Activated CD4-positive, alpha-beta memory T cell treated with anti-CD3 and anti-CD28 coated beads, Interleukin-2, amount 10 ng/mL, durations not matched to agents 7 days and 5 days (primary cell): Measurements from ENCODE around the gene COX19. TPM values are rescaled to one million over a fixed set of nuclear protein-coding genes. Genes with fewer than 3 reads are reported as not detected.
"Not testable (repeated sequence)": the region's sequence is repeated elsewhere in the genome, so short reads cannot be mapped to it uniquely, and the experiment has no call there.

Experiments
- CTCF ChIA-PET: fragments of 350-600 bp; sonication (Branson Sonifier 250); formaldehyde crosslinking; loops from one replicate; lab custom pipeline; 2021; ENCODE audit warnings: antibody characterized with exemption, inconsistent platforms; lab: Charles Lee
- POLR2A ChIA-PET: fragments of 350-600 bp; sonication (Branson Sonifier 250); formaldehyde crosslinking; loops from one replicate; lab custom pipeline; 2021; ENCODE audit warnings: antibody characterized with exemption; lab: Charles Lee
- DNase-seq: peaks from one replicate; pipeline ENCODE4 v3.0.0-alpha.2; 2020
- H3K27ac Mint-ChIP-seq: one replicate; pipeline ENCODE4 v1.8.0; 2021; ENCODE audit warnings: mild to moderate bottlenecking, mixed read lengths
- H3K27me3 Mint-ChIP-seq: one replicate; pipeline ENCODE4 v1.8.0; 2021; ENCODE audit warnings: mixed read lengths
- H3K36me3 Mint-ChIP-seq: one replicate; pipeline ENCODE4 v1.8.0; 2021; ENCODE audit warnings: low read depth, mixed read lengths
- H3K4me1 Mint-ChIP-seq: one replicate; pipeline ENCODE4 v1.8.0; 2021; ENCODE audit warnings: mixed read lengths
- H3K4me3 Mint-ChIP-seq: one replicate; pipeline ENCODE4 v1.8.0; 2021; ENCODE audit warnings: mild to moderate bottlenecking, mixed read lengths
- H3K9me3 Mint-ChIP-seq: one replicate; pipeline ENCODE4 v1.8.0; 2021; ENCODE audit warnings: mixed read lengths
- total RNA-seq, 2 experiments: library from RNA; stranded (reverse); gene quantifications; one replicate each; pipeline ENCODE4 v1.2.3, GENCODE V29; 2021

Gene COX19
- total RNA-seq, 2 experiments from 2014 or later = 17.4 to 18.2 TPM

- Mint-ChIP-seq H3K36me3 (peaks cover 3% of the 10 kb centered on the region), H3K27me3 (peaks cover 11% of the 10 kb centered on the region), H3K4me3 (no peak overlapping the region), H3K4me1 (peaks cover 31% of the 10 kb centered on the region), H3K9me3 (peaks cover 2% of the 10 kb centered on the region), H3K27ac (no peak overlapping the region)
- POLR2A ChIA-PET = interaction anchor here (0.6 kb wide), 1 partner anchor 42 kb away, joined by 4 read pairs; the partner anchor contains the start of gene COX19
- no peak for DNase-seq
- CTCF ChIA-PET = no interaction called here
These were observed 42.7 kb downstream of the COX19 start for GRCh38 chr7:932651-932975.

- no peak overlapping the region for H3K27ac Mint-ChIP-seq
- CTCF ChIA-PET = no interaction called here
- H3K9me3 Mint-ChIP-seq = peaks cover 2% of the 10 kb centered on the region
- no peak overlapping the region for H3K4me3 Mint-ChIP-seq
- peaks cover 15% of the 10 kb centered on the region for H3K27me3 Mint-ChIP-seq
- peaks cover 32% of the 10 kb centered on the region for H3K4me1 Mint-ChIP-seq
- DNase-seq = no peak
- peaks cover 3% of the 10 kb centered on the region for H3K36me3 Mint-ChIP-seq
- POLR2A ChIA-PET = no interaction called here
These were observed 43.3 kb downstream of the COX19 start for GRCh38 chr7:931871-932650.

GRCh38 chr7:930975-931758, 44.2 kb downstream of the COX19 start:
- H3K4me3 Mint-ChIP-seq = no peak overlapping the region
- peaks cover 3% of the 10 kb centered on the region for H3K36me3 Mint-ChIP-seq
- ChIA-PET CTCF (no interaction called here), POLR2A (no interaction called here)
- peaks cover 2% of the 10 kb centered on the region for H3K9me3 Mint-ChIP-seq
- H3K27ac Mint-ChIP-seq = no peak overlapping the region
- H3K27me3 Mint-ChIP-seq = peaks cover 17% of the 10 kb centered on the region
- H3K4me1 Mint-ChIP-seq = peaks cover 26% of the 10 kb centered on the region
- no peak for DNase-seq

- Mint-ChIP-seq H3K27ac (no peak overlapping the region), H3K36me3 (peaks cover 3% of the 10 kb centered on the region), H3K9me3 (peaks cover 2% of the 10 kb centered on the region), H3K27me3 (peaks cover 19% of the 10 kb centered on the region), H3K4me1 (peaks cover 30% of the 10 kb centered on the region), H3K4me3 (no peak overlapping the region)
- POLR2A ChIA-PET = interaction anchor here (1.0 kb wide), 1 partner anchor 44 kb away, joined by 3 read pairs; no protein-coding TSS in a partner anchor
- CTCF ChIA-PET = no interaction called here
- no peak for DNase-seq
These were observed 46.0 kb downstream of the COX19 start for GRCh38 chr7:929311-929711.

- POLR2A ChIA-PET = interaction anchor here (0.6 kb wide), 1 partner anchor 122 kb away, joined by 3 read pairs; no protein-coding TSS in a partner anchor
- Mint-ChIP-seq H3K27ac (no peak overlapping the region), H3K4me3 (no peak overlapping the region), H3K9me3 (peaks cover 2% of the 10 kb centered on the region), H3K36me3 (peaks cover 8% of the 10 kb centered on the region), H3K4me1 (peaks cover 44% of the 10 kb centered on the region), H3K27me3 (peaks cover 19% of the 10 kb centered on the region)
- DNase-seq = no peak
- CTCF ChIA-PET = no interaction called here
These were observed 48.2 kb downstream of the COX19 start for GRCh38 chr7:927031-927671.

- no peak for DNase-seq
- H3K9me3 Mint-ChIP-seq = peaks cover 2% of the 10 kb centered on the region
- no peak overlapping the region for H3K4me3 Mint-ChIP-seq
- H3K27me3 Mint-ChIP-seq = peaks cover 17% of the 10 kb centered on the region
- ChIA-PET CTCF (no interaction called here), POLR2A (no interaction called here)
- H3K4me1 Mint-ChIP-seq = peaks cover 49% of the 10 kb centered on the region
- H3K27ac Mint-ChIP-seq = no peak overlapping the region
- H3K36me3 Mint-ChIP-seq = peaks cover 8% of the 10 kb centered on the region
These were observed 49.0 kb downstream of the COX19 start for GRCh38 chr7:926061-927030.

- ChIA-PET POLR2A (interaction anchor here (1.0 to 1.2 kb wide), 2 partner anchors 29 to 50 kb away, joined by 3 to 7 read pairs; partner anchors contain the start of genes ADAP1 and COX19), CTCF (no interaction called here)
- peaks cover 8% of the 10 kb centered on the region for H3K36me3 Mint-ChIP-seq
- peaks cover 55% of the 10 kb centered on the region for H3K4me1 Mint-ChIP-seq
- no peak overlapping the region for H3K27ac Mint-ChIP-seq
- peaks cover 23% of the 10 kb centered on the region for H3K27me3 Mint-ChIP-seq
- H3K9me3 Mint-ChIP-seq = peaks cover 2% of the 10 kb centered on the region
- H3K4me3 Mint-ChIP-seq = no peak overlapping the region
- no peak for DNase-seq
These were observed 49.7 kb downstream of the COX19 start for GRCh38 chr7:925601-926000.

GRCh38 chr7:924541-925231, 50.7 kb downstream of the COX19 start:
- POLR2A ChIA-PET = interaction anchor here (0.6 to 1.2 kb wide), 5 partner anchors 26 to 235 kb away, joined by 3 to 7 read pairs (median 3); partner anchors contain the start of genes ADAP1, COX19, SUN1 and ZFAND2A
- Mint-ChIP-seq H3K36me3 (peaks cover 5% of the 10 kb centered on the region), H3K4me1 (peaks cover 51% of the 10 kb centered on the region), H3K27ac (peak overlapping the region; percentile 81), H3K9me3 (no peaks in the 10 kb centered on the region), H3K4me3 (peak overlapping the region; percentile 72), H3K27me3 (peaks cover 20% of the 10 kb centered on the region)
- CTCF ChIA-PET = no interaction called here
- peak; percentile 73 for DNase-seq

GRCh38 chr7:924042-924441, 51.3 kb downstream of the COX19 start:
- Mint-ChIP-seq H3K27me3 (peaks cover 19% of the 10 kb centered on the region), H3K4me1 (peaks cover 47% of the 10 kb centered on the region)
- H3K27ac Mint-ChIP-seq, H3K36me3 Mint-ChIP-seq, CTCF ChIA-PET, H3K9me3 Mint-ChIP-seq, DNase-seq, H3K4me3 Mint-ChIP-seq: not testable (repeated sequence)
- POLR2A ChIA-PET = interaction anchor here (1.0 to 4.2 kb wide), 6 partner anchors 11 to 107 kb away, joined by 3 to 54 read pairs (median 7); partner anchors contain the start of genes COX19, GET4 and SUN1

- Mint-ChIP-seq H3K4me3 (peak overlapping the region; percentile 78), H3K9me3 (no peaks in the 10 kb centered on the region), H3K36me3 (peaks cover 5% of the 10 kb centered on the region), H3K4me1 (peaks cover 42% of the 10 kb centered on the region), H3K27ac (peak overlapping the region; percentile 92), H3K27me3 (peaks cover 16% of the 10 kb centered on the region)
- ChIA-PET POLR2A (interaction anchor here (0.9 to 4.2 kb wide), 14 partner anchors 10 to 319 kb away, joined by 3 to 54 read pairs (median 6); partner anchors contain the start of genes ADAP1, COX19, GET4 and GPR146), CTCF (interaction anchor here (1.0 to 2.1 kb wide), 5 partner anchors 13 to 254 kb away, joined by 4 to 9 read pairs (median 4); partner anchors contain the start of gene COX19)
- peak; percentile 97 for DNase-seq
These were observed 52.0 kb downstream of the COX19 start for GRCh38 chr7:923108-924041.
